Measurements from ENCODE around the gene RCHY1.

GRCh38 chr4:75502671-75503070 is 11.5 kb downstream of the RCHY1 start:
- TF ChIP-seq CTCF (IDR thresholded peaks at IDR 0.05) (no peak), POLR2A (IDR thresholded peaks at IDR 0.05) (no peak)
